IPS DF 19.7 (cell line): Measurements from ENCODE around the gene NOG.

Experiments
- DNase-seq: peaks from one replicate; pipeline ENCODE4 v3.0.0-alpha.2; 2013; ENCODE audit warnings: low read depth, low spot score

Gene NOG

GRCh38 chr17:56635641-56636040, 42.1 kb downstream of the NOG start:
- DNase-seq = no peak

- no peak for DNase-seq
These were observed 42.8 kb downstream of the NOG start for GRCh38 chr17:56636265-56636664.

GRCh38 chr17:56637254-56637653, 43.8 kb downstream of the NOG start:
- no peak for DNase-seq

GRCh38 chr17:56638591-56639051, 45.1 kb downstream of the NOG start:
- no peak for DNase-seq

- DNase-seq = no peak
These were observed 46.0 kb downstream of the NOG start for GRCh38 chr17:56639517-56639916.

GRCh38 chr17:56640116-56640515, 46.6 kb downstream of the NOG start:
- no peak for DNase-seq

DNA sequence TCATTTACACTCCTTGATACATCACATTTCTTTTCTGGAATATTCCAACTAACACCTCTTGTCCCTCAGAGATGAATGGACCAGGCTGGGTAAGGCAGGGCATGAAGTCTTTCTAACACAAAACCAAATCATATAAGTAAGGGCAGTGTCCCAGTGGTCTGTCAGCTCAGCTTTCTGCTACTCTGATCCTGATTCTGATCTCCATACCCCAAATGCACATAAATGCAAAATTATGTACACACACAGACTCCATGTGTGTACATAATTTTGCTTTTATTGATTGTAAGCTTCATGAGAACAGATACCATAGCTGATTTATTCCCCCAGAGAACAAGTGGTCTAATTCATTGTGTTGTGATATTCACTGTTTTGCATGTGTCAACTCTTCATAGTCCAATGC, 47.9 kb downstream of the NOG start:
- DNase-seq = no peak

DNA sequence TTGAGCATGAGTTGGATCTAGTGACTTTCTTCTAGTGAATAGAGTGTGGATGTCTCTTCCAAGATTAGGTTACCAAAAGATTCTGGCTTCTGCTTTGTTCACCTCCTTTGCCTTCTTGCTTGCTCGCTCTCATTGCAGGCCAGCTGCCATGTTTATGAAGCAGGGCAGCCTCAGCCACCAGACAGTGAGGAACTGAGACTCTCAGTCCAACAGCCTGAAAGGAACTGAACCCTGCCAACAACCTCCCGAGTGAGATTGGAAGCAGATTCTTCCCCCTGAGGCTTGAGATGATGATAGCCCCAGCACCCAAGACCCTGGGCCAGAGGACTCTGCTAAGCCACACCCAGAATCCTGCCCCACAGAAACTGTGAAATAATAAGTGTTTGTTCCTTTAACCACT, 48.4 kb downstream of the NOG start:
- no peak for DNase-seq

- DNase-seq = no peak
These were observed 48.9 kb downstream of the NOG start for GRCh38 chr17:56642424-56642823.
